ENCODE results near the gene STXBP5.
"Not testable (repeated sequence)": the region's sequence is repeated elsewhere in the genome, so short reads cannot be mapped to it uniquely, and the experiment has no call there.

Gene STXBP5

DNA sequence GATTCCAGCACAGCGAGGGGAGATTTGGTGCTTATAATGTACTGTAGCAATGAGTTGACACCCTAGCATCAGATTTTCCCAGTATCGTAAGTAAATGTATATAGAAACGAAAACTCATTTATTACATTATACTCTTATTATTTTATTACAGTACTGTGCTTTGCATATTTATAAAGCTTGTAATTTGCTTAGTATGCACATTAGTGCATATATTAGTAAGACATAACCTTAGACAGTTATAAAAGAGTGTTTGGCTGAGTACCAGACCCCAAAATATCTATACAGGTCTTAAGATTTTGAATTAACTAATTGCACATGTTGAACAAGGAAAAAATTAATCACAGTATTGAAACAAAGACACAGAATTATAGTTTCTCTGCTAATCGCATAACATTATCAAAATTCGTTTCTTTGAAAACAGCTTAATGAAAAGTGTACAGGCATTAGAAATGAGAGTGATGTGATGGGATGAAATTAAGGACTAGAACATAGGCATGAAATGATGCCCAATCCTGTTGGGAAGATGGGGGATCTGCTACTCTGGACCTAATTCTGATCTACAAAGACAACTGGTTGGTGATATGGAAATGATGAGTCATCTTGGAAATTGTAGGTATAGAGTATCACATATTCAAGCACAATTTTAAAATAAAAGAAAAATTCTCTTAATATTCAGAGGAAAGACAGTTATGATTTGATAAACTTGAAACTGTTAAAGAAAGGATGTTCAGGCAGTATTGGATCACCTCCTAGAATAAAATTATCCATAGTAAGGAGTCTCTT is 42.8 kb downstream of the STXBP5 start:
- DNase-seq (ENCODE audit: low read depth) = no peak

DNA sequence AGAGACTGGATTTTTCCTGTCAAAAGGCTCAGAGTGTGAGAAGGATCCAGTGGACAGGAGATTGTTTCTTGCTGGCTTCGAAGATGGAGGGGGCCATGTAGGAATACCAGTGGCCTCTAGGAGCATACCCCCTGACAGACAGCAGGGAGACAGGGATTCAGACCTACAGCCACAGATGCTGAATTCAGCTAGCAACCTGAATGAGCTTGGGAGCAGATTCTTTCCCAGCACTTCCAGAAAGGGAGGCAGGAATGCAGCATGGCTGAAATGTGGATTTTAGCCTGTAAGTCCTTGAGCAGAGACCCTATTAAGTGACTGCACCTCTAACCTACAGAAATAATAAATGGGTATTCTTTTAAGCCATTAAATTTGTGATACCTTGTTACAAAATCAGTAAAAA is 44.6 kb downstream of the STXBP5 start:
- DNase-seq (ENCODE audit: low read depth) = no peak

DNA sequence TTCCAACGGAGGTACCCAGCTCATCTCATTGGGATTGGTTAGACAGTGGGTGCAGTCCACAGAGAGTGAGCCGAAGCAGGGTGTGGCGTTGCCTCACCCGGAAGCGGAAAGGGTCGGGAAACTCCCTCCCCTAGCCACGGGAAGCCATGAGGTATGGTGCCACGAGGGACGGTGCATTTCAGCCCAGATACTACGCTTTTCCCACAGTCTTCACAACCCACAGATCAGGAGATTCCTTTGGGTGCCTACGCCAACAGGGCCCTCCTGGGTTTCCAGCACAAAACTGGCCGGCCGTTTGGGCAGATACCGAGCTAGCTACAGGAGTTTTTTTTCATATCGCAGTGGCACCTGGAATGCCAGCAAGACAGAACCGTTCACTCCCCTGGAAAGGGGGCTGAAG is 46.9 kb downstream of the STXBP5 start:
- no peak for DNase-seq (ENCODE audit: low read depth)

DNA sequence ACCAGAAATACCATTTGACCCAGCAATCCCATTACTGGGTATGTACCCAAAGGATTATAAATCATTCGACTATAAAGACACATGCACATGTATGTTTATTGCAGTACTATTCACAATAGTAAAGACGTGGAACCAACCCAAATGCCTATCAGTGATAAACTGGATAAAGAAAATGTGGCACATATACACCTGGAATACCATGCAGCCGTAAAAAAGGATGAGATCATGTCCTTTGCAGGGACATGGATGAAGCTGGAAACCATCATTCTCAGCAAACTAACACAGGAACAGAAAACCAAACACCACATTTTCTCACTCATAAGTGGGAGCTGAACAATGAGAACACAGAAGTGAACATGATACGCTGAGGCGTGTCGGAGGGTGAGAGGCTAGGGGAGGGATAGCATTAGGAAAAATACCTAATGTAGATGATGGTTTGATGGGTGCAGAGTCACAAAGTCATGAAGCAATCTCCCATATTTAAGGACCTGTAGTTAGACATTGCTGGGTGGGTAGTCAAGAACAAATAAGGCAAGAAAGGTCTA is 50.8 kb downstream of the STXBP5 start:
- DNase-seq (ENCODE audit: low read depth) = not testable (repeated sequence)

DNA sequence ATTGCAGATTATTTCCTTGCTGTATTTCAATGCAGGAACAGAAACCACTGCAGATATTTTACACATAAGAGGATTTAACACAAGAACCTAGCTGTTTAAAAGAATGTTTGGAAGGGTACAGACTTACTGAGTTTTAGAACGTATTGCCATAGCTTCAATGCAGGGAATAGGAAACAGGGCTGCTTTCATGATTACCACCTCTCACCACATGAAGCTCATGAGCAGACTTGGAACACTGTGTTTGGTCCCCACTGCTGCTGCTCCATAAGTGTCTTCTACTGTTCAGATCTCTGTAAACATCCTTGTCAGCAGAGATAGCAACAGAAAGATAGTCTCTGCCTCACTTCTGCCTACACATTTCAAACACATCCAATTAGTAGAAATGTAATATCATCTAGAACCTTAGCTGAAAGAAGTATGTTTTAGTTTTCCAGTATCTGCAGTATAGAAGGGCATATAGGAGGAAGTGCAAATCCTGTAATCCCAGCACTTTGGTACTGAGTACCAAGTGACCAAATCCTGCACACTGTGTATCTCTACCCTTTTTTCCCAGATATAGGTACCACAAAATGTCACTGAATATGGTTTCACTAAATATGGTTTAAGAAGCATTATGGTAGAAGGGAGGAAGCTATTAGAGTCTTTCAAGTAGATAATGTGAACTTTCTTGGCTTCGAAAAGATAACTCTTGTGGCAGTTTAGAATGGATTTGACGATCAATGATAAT is 51.9 kb downstream of the STXBP5 start:
- no peak for DNase-seq (ENCODE audit: low read depth)

GRCh38 chr6:147257760-147258159 is 53.5 kb downstream of the STXBP5 start:
- DNase-seq (ENCODE audit: low read depth) = no peak

GRCh38 chr6:147260091-147260490 is 55.9 kb downstream of the STXBP5 start:
- no peak for DNase-seq (ENCODE audit: low read depth)

- DNase-seq (ENCODE audit: low read depth) = no peak
These were observed 58.7 kb downstream of the STXBP5 start for GRCh38 chr6:147262946-147263345.

DNA sequence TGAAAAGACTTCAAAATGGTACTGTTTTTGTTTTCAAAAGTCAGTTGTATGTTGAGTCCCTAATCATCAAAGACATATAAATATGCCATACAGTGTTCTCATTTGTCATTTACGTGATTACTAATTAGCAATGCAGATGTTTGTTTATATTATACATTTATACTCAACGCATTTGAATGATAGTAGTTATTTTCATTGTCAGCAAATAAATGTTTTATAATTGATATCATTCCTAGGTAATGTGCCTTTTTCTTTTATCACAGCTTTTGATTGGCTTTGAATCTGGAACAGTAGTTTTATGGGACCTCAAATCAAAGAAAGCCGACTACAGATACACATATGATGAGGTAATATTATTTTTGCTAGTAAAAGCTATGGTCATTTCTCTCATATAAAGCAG is 62.6 kb downstream of the STXBP5 start:
- no peak for DNase-seq (ENCODE audit: low read depth)

GRCh38 chr6:147267658-147268057 is 63.4 kb downstream of the STXBP5 start:
- no peak for DNase-seq (ENCODE audit: low read depth)

GRCh38 chr6:147268254-147268653 is 64.0 kb downstream of the STXBP5 start:
- DNase-seq (ENCODE audit: low read depth) = no peak

GRCh38 chr6:147274012-147274411 is 69.8 kb downstream of the STXBP5 start:
- DNase-seq (ENCODE audit: low read depth) = no peak

DNA sequence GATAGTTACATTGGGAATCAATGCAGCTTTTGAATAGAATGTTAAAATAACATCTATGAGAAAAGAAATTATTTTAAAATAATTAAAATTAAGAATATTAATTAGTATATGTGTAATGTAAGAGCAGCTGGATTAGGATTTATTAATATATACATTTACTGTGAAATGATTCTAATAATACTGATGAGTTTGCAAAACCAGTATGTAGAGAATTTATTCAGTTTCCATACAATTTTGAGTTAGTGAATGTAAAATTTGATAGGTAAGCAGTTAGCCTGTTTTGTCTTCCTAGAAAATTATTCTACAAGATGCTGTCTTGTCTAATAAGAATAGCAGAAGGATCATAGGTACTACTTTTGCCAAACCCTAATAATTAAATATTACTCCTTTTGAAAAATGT is 70.6 kb downstream of the STXBP5 start:
- no peak for DNase-seq (ENCODE audit: low read depth)

DNA sequence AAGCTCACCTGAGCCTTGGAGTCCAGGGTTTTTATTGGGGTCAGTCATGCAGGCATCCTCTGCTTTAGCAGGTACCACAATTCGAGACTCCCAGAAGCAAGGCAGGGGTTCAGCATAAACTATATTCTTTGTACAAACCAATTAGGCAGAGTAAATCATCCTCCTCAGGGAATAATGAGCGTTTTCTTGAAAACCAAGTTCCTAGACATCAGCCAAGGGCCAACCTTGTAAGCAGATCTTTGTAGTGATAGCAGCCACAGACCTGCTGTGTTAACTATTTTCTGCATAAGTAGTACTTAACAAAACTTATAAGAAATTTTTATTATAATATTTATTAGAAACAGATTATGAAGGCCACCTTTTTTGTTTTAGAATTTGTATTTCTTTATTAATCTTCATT is 74.7 kb downstream of the STXBP5 start:
- no peak for DNase-seq (ENCODE audit: low read depth)

GRCh38 chr6:147279427-147279826 is 75.2 kb downstream of the STXBP5 start:
- DNase-seq (ENCODE audit: low read depth) = no peak

GRCh38 chr6:147281895-147282565 is 77.8 kb downstream of the STXBP5 start:
- DNase-seq (ENCODE audit: low read depth) = no peak

GRCh38 chr6:147282566-147282959 is 78.3 kb downstream of the STXBP5 start:
- no peak for DNase-seq (ENCODE audit: low read depth)

DNA sequence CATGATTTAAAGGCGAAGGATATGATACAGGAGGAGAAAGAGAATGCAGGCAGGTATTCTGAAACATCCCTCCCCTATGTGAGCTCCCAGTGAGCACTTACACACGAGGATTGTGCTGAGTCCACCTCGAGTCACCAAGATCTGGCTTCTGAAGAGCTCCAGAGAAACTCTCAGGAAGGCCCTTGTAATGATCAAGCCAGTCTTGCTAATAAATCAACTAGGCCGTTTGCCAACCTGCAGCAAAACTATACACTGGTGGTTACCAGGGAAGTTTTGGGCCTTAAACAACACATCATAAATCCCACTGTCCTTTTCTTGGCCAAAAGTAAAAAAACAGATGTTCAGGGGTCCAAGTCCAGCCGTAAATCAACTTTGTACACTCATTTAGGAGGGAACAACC is 79.2 kb downstream of the STXBP5 start:
- no peak for DNase-seq (ENCODE audit: low read depth)

DNA sequence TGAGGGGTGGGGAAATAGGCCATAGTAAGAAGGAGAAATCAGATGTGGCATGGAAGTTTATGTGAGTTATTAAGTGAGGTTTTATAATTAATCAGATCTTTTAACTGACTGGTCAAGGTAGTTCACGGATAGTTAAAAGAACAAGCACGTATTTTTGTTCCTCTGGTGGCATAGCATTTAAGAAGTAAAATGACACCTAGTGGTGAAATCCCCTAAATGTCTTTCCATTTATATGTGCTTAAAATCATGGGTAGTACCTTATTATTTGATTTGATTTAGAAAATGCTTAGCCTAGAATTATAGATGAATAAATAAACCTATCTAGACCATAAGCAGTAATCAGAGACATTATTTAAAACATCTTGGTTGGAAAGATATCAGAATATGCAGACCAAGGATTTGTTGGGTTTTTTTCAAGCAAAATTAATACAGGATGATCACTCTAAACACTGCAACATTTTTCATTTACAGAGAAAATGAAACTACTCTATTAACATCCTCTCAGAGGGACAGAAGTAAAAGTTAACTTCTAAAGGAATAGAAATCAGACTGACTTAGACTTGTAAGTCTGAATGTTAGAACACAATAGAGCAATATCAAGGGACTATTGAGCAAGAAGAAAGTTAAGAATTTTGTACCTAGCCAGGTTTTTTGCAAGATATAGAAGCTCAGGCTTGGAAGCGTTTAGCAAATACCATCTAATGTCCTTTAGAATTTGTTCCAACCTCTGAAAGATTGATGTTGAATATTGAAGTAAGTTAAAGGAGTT is 81.1 kb downstream of the STXBP5 start:
- DNase-seq (ENCODE audit: low read depth) = no peak

GRCh38 chr6:147287869-147288271 is 83.7 kb downstream of the STXBP5 start:
- DNase-seq (ENCODE audit: low read depth) = no peak

- DNase-seq (ENCODE audit: low read depth) = no peak
These were observed 92.9 kb downstream of the STXBP5 start for GRCh38 chr6:147297124-147297523.

Measured in CMK (cell line).